ENCODE measurements around the gene VWA5B1.

Gene VWA5B1

GRCh38 chr1:20351911-20352701 is 61.4 kb downstream of the VWA5B1 start:
- DNase-seq, result no peak

GRCh38 chr1:20353836-20354235 is 63.2 kb downstream of the VWA5B1 start:
- DNase-seq, result no peak

- DNase-seq, result no peak
These were observed 63.9 kb downstream of the VWA5B1 start for GRCh38 chr1:20354610-20355009.

- DNase-seq, result no peak
These were observed 64.6 kb downstream of the VWA5B1 start for GRCh38 chr1:20355101-20355827.

- DNase-seq, result no peak
These were observed 65.4 kb downstream of the VWA5B1 start for GRCh38 chr1:20355828-20356735.

- no peak for DNase-seq
These were observed 66.3 kb downstream of the VWA5B1 start for GRCh38 chr1:20356850-20357459.

GRCh38 chr1:20357796-20358195 is 67.1 kb downstream of the VWA5B1 start:
- DNase-seq, result no peak

- DNase-seq, result no peak
These were observed 68.1 kb downstream of the VWA5B1 start for GRCh38 chr1:20358761-20359263.

GRCh38 chr1:20359451-20360330 is 69.0 kb downstream of the VWA5B1 start:
- no peak for DNase-seq

GRCh38 chr1:20361401-20361800 is 70.7 kb downstream of the VWA5B1 start:
- no peak for DNase-seq

- no peak for DNase-seq
These were observed 71.2 kb downstream of the VWA5B1 start for GRCh38 chr1:20361805-20362381.

GRCh38 chr1:20362856-20363255 is 72.2 kb downstream of the VWA5B1 start:
- no peak for DNase-seq

- DNase-seq, result no peak
These were observed 74.9 kb downstream of the VWA5B1 start for GRCh38 chr1:20365421-20366055.

GRCh38 chr1:20366056-20366462 is 75.4 kb downstream of the VWA5B1 start:
- DNase-seq, result no peak

- no peak for DNase-seq
These were observed 75.9 kb downstream of the VWA5B1 start for GRCh38 chr1:20366463-20367115.

- DNase-seq, result no peak
These were observed 76.5 kb downstream of the VWA5B1 start for GRCh38 chr1:20367116-20367585.

- no peak for DNase-seq
These were observed 77.0 kb downstream of the VWA5B1 start for GRCh38 chr1:20367626-20368025.

GRCh38 chr1:20368866-20369470 is 78.3 kb downstream of the VWA5B1 start:
- DNase-seq, result no peak

GRCh38 chr1:20370698-20371097 is 80.0 kb downstream of the VWA5B1 start:
- DNase-seq, result no peak

GRCh38 chr1:20371411-20371810 is 80.7 kb downstream of the VWA5B1 start:
- DNase-seq, result no peak
